Measurements from ENCODE around the gene DAB2.

DNA sequence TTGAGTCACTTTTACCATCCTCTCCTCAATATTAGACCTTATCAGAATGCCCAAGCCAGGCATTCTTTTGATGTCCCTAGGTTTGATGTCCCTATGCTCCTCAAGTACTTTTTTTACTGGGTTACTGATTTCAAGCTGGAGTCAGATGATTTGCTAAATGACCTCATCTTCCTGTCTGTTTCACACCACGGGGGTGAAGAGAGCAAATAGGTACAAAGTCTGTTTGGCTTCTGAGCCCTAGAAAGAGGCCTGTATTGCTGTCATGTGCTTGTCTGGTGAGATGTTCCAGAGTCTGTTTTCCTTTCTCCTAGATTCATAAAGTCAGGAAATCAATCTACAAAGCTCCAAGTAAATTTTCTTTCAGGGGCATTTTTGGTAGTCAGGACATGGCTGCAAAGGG lies 12.7 kb upstream of the DAB2 start:
- TF ChIP-seq POLR2A (IDR thresholded peaks at IDR 0.05) (no peak), EP300 (IDR thresholded peaks at IDR 0.05) (no peak)
- TF ChIP-seq, protein P1, sequence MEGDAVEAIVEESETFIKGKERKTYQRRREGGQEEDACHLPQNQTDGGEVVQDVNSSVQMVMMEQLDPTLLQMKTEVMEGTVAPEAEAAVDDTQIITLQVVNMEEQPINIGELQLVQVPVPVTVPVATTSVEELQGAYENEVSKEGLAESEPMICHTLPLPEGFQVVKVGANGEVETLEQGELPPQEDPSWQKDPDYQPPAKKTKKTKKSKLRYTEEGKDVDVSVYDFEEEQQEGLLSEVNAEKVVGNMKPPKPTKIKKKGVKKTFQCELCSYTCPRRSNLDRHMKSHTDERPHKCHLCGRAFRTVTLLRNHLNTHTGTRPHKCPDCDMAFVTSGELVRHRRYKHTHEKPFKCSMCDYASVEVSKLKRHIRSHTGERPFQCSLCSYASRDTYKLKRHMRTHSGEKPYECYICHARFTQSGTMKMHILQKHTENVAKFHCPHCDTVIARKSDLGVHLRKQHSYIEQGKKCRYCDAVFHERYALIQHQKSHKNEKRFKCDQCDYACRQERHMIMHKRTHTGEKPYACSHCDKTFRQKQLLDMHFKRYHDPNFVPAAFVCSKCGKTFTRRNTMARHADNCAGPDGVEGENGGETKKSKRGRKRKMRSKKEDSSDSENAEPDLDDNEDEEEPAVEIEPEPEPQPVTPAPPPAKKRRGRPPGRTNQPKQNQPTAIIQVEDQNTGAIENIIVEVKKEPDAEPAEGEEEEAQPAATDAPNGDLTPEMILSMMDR (IDR thresholded peaks at IDR 0.05), result no peak
